GM23338 (cell line): Measurements from ENCODE around the gene UBAC2. TPM values are rescaled to one million over a fixed set of nuclear protein-coding genes. Genes with fewer than 3 reads are reported as not detected.
"Not testable (repeated sequence)": the region's sequence is repeated elsewhere in the genome, so short reads cannot be mapped to it uniquely, and the experiment has no call there.

Experiments
- ATAC-seq: fragments of 200-7000 bp; cut with Tn5 transposase; 3 replicates; pipeline ENCODE4 v1.9.1; 2020
- DNase-seq: peaks from one replicate; pipeline ENCODE4 v3.0.0-alpha.2; 2015; ENCODE audit warnings: low spot score
- H2AFZ ChIP-seq: fragments of 200-600 bp; sonication (generic); 2 replicates; pipeline ENCODE4 v1.8.0; 2016; ENCODE audit warnings: antibody characterized with exemption, mild to moderate bottlenecking, moderate library complexity
- H3F3A ChIP-seq: fragments of 200-600 bp; sonication (generic); replicated peaks from 2 replicates; pipeline ENCODE4 v1.8.0; 2017; ENCODE audit warnings: antibody characterized with exemption, mixed run types, low read depth
- H3K27ac ChIP-seq: fragments of 200-600 bp; sonication (generic); 2 replicates; pipeline ENCODE4 v1.6.1; 2016; ENCODE audit warnings: low read depth
- H3K27me3 ChIP-seq: fragments of 200-600 bp; sonication (generic); 2 replicates; pipeline ENCODE4 v1.8.0; 2016; ENCODE audit warnings: mild to moderate bottlenecking, mixed run types, moderate library complexity; ENCODE audit not compliant: insufficient read depth
- H3K36me3 ChIP-seq: fragments of 200-600 bp; sonication (generic); 2 replicates; pipeline ENCODE4 v1.8.0; 2016; ENCODE audit warnings: mild to moderate bottlenecking; ENCODE audit not compliant: insufficient read depth
- H3K4me1 ChIP-seq: fragments of 200-600 bp; sonication (generic); 2 replicates; pipeline ENCODE4 v1.8.0; 2016; ENCODE audit warnings: mild to moderate bottlenecking, moderate library complexity; ENCODE audit not compliant: insufficient read depth
- H3K4me2 ChIP-seq: fragments of 200-600 bp; sonication (generic); 2 replicates; pipeline ENCODE4 v1.7.1; 2017; ENCODE audit warnings: mixed run types
- H3K4me3 ChIP-seq: fragments of 200-600 bp; sonication (generic); 2 replicates; pipeline ENCODE4 v1.6.1; 2016; ENCODE audit warnings: mixed run types
- H3K79me2 ChIP-seq: fragments of 200-600 bp; sonication (generic); replicated peaks from 2 replicates; pipeline ENCODE4 v1.8.0; 2017; ENCODE audit warnings: mild to moderate bottlenecking; ENCODE audit not compliant: insufficient read depth
- H3K9me2 ChIP-seq: fragments of 200-600 bp; sonication (generic); 2 replicates; pipeline ENCODE4 v1.8.0; 2017; ENCODE audit not compliant: insufficient read depth
- H4K20me1 ChIP-seq: fragments of 200-600 bp; sonication (generic); replicated peaks from 2 replicates; pipeline ENCODE4 v1.8.0; 2017; ENCODE audit warnings: mild to moderate bottlenecking; ENCODE audit not compliant: insufficient read depth
- H3K27ac Mint-ChIP-seq: 2 replicates; pipeline ENCODE4 v1.8.0; 2020; ENCODE audit warnings: inconsistent platforms, mild to moderate bottlenecking, moderate library complexity, mixed read lengths
- H3K27me3 Mint-ChIP-seq: 3 replicates; pipeline ENCODE4 v1.8.0; 2022; ENCODE audit warnings: low read depth, mild to moderate bottlenecking, moderate library complexity, mixed read lengths, inconsistent platforms; ENCODE audit not compliant: insufficient read depth, poor library complexity
- H3K36me3 Mint-ChIP-seq: 3 replicates; pipeline ENCODE4 v1.8.0; 2021; ENCODE audit warnings: low read depth, mild to moderate bottlenecking, inconsistent platforms, moderate library complexity, mixed read lengths
- H3K4me1 Mint-ChIP-seq: 3 replicates; pipeline ENCODE4 v1.8.0; 2020; ENCODE audit warnings: mild to moderate bottlenecking, inconsistent platforms, mixed read lengths
- H3K4me3 Mint-ChIP-seq: 3 replicates; pipeline ENCODE4 v1.8.0; 2021; ENCODE audit warnings: moderate library complexity, mild to moderate bottlenecking, inconsistent platforms, mixed read lengths
- H3K9me3 Mint-ChIP-seq: 3 replicates; pipeline ENCODE4 v1.8.0; 2020; ENCODE audit warnings: moderate library complexity, mild to moderate bottlenecking, inconsistent platforms, mixed read lengths
- CTCF ChIP-seq, 2 experiments: fragments of 200-600 bp in 1 of 2; sonication (generic) in 1 of 2; conservative IDR thresholded peaks; 2 replicates each; pipeline versions ENCODE4 v1.5.1 to v1.6.1; 2016 to 2017; ENCODE audit warnings: antibody characterized with exemption in 2 of 2, low read depth in 2 of 2, mild to moderate bottlenecking in 2 of 2, moderate library complexity in 1 of 2
- ETS1 ChIP-seq: IDR thresholded peaks from 2 replicates; pipeline ENCODE4 v1.6.1; 2016; ENCODE audit warnings: antibody characterized with exemption
- REST ChIP-seq: IDR thresholded peaks from one replicate; pipeline ENCODE4 v1.6.1; 2018; ENCODE audit warnings: antibody characterized with exemption; ENCODE audit not compliant: unreplicated experiment
- ZNF114 ChIP-seq: fragments of 250-450 bp; sonication (Bioruptor Pico); IDR thresholded peaks from 2 replicates; pipeline ENCODE4 v1.5.0; 2020; ENCODE audit warnings: mild to moderate bottlenecking, moderate library complexity
- ZNF331 ChIP-seq: fragments of 250-450 bp; sonication (Bioruptor Pico); IDR thresholded peaks from 2 replicates; pipeline ENCODE4 v1.5.0; 2020; ENCODE audit warnings: low read depth, mild to moderate bottlenecking, moderate library complexity
- polyA plus RNA-seq: library from polyadenylated mRNA; unstranded; fragments of >200 nt; fragmentation: Nextera tagmentation; extraction: Ambion mirVana; gene quantifications from 2 replicates; pipeline ENCODE4 v1.2.1, GENCODE V29; 2016
- total RNA-seq: library from RNA; depleted of rRNA; stranded (reverse); fragments of >200 nt; shearing (Covaris generic); gene quantifications from 2 replicates; pipeline ENCODE4 v1.2.3, GENCODE V29; 2014

UBAC2 gene
- total and polyA plus RNA-seq, 2 experiments from 2014 or later = 37.9 to 76.9 TPM

- Histone ChIP-seq H4K20me1 (no peaks in the 10 kb centered on the region), H3K36me3 (no peaks in the 10 kb centered on the region), H3K4me3 (no peak overlapping the region), H2AFZ (no peak overlapping the region), H3K27me3 (no peaks in the 10 kb centered on the region), H3K4me1 (no peaks in the 10 kb centered on the region), H3K79me2 (no peaks in the 10 kb centered on the region), H3K27ac (no peak overlapping the region), H3K9me2 (no peaks in the 10 kb centered on the region), H3F3A (no peaks in the 10 kb centered on the region), H3K4me2 (no peak overlapping the region)
- no peak overlapping the region for H3K4me3 Mint-ChIP-seq
- TF ChIP-seq ETS1 = no peak
- no peak for TF ChIP-seq CTCF (conservative IDR thresholded peaks at IDR 0.05; ENCODE audit: low read depth in 2 of 2)
- no peak for TF ChIP-seq ZNF114 (CRISPR knock-in tag)
- TF ChIP-seq ZNF331 = no peak
- TF ChIP-seq REST = no peak
- H3K27me3 Mint-ChIP-seq = peaks cover 9% of the 10 kb centered on the region
- no peaks in the 10 kb centered on the region for H3K9me3 Mint-ChIP-seq
- peak overlapping the region; percentile 43; the same call in 1 of the 2 replicates for H3K27ac Mint-ChIP-seq
- H3K4me1 Mint-ChIP-seq = peaks cover 15% of the 10 kb centered on the region
- DNase-seq (no peak), ATAC-seq (no peak)
- peaks cover 12% of the 10 kb centered on the region for H3K36me3 Mint-ChIP-seq
Observed at GRCh38 chr13:99388334-99388923, 187.8 kb downstream of the UBAC2 start.

GRCh38 chr13:99389094-99389493, 188.4 kb downstream of the UBAC2 start:
- H3K4me3 Mint-ChIP-seq, H3K79me2 ChIP-seq, H3K36me3 ChIP-seq, H3K4me3 ChIP-seq, H4K20me1 ChIP-seq, H3K27ac Mint-ChIP-seq, H2AFZ ChIP-seq, H3K27me3 Mint-ChIP-seq, H3K27me3 ChIP-seq, DNase-seq, H3K9me3 Mint-ChIP-seq, H3K9me2 ChIP-seq, H3K4me2 ChIP-seq, H3K27ac ChIP-seq, H3F3A ChIP-seq, ATAC-seq, H3K4me1 ChIP-seq: not testable (repeated sequence)
- peaks cover 12% of the 10 kb centered on the region for H3K36me3 Mint-ChIP-seq
- H3K4me1 Mint-ChIP-seq = peaks cover 17% of the 10 kb centered on the region
